Mesendoderm (in vitro differentiated cells): ENCODE data around the gene GNA15.

Experiments used
- DNase-seq: peaks from one replicate; pipeline ENCODE4 v3.0.0; 2013
- H2AK5ac ChIP-seq: 2 replicates; pipeline ENCODE4 v1.6.1; 2013; ENCODE audit warnings: low read length, inconsistent platforms
- H2BK120ac ChIP-seq: 2 replicates; pipeline ENCODE4 v1.6.1; 2013; ENCODE audit warnings: low read depth, mild to moderate bottlenecking, low read length, moderate library complexity, mixed read lengths
- H2BK15ac ChIP-seq: replicated peaks from 2 replicates; pipeline ENCODE4 v1.6.1; 2013; ENCODE audit warnings: low read depth, mild to moderate bottlenecking, moderate library complexity
- H2BK5ac ChIP-seq: 2 replicates; pipeline ENCODE4 v1.6.1; 2013; ENCODE audit warnings: low read length, inconsistent platforms
- H3K18ac ChIP-seq: 2 replicates; pipeline ENCODE4 v1.6.1; 2013; ENCODE audit warnings: mild to moderate bottlenecking, low read length, mixed read lengths
- H3K23ac ChIP-seq: one replicate; pipeline ENCODE4 v1.6.1; 2013; ENCODE audit warnings: low read length
- H3K27ac ChIP-seq: 2 replicates; pipeline ENCODE4 v1.5.1; 2013; ENCODE audit warnings: low read depth, mild to moderate bottlenecking, inconsistent platforms, low read length, moderate library complexity
- H3K27me3 ChIP-seq: 2 replicates; pipeline ENCODE4 v1.6.1; 2013; ENCODE audit warnings: low read length, control low read depth, mild to moderate bottlenecking, inconsistent platforms; ENCODE audit not compliant: insufficient read depth, poor library complexity
- H3K36me3 ChIP-seq: 2 replicates; pipeline ENCODE4 v1.6.1; 2013; ENCODE audit warnings: low read length, inconsistent platforms; ENCODE audit not compliant: control insufficient read depth, insufficient read depth
- H3K4ac ChIP-seq: one replicate; pipeline ENCODE4 v1.6.1; 2013; ENCODE audit warnings: low read depth, mild to moderate bottlenecking, low read length, moderate library complexity
- H3K4me1 ChIP-seq: 2 replicates; pipeline ENCODE4 v1.6.1; 2013; ENCODE audit warnings: low read depth, low read length, inconsistent platforms; ENCODE audit not compliant: control insufficient read depth
- H3K4me2 ChIP-seq: 2 replicates; pipeline ENCODE4 v1.6.1; 2013; ENCODE audit warnings: low read length
- H3K4me3 ChIP-seq: 2 replicates; pipeline ENCODE4 v1.5.1; 2013; ENCODE audit warnings: mild to moderate bottlenecking, low read length
- H3K56ac ChIP-seq: one replicate; pipeline ENCODE4 v1.6.1; 2013; ENCODE audit warnings: low read length
- H3K79me1 ChIP-seq: 2 replicates; pipeline ENCODE4 v1.6.1; 2013; ENCODE audit warnings: low read length, inconsistent platforms
- H3K79me2 ChIP-seq: 2 replicates; pipeline ENCODE4 v1.6.1; 2013; ENCODE audit warnings: mild to moderate bottlenecking, low read length; ENCODE audit not compliant: control insufficient read depth, insufficient read depth
- H3K9ac ChIP-seq: 2 replicates; pipeline ENCODE4 v1.6.1; 2013; ENCODE audit warnings: low read length, inconsistent platforms
- H4K5ac ChIP-seq: one replicate; pipeline ENCODE4 v1.6.1; 2013; ENCODE audit warnings: low read length
- H4K8ac ChIP-seq: one replicate; pipeline ENCODE4 v1.6.1; 2013; ENCODE audit warnings: low read depth, mild to moderate bottlenecking, control low read depth, low read length, moderate library complexity
- WGBS: extraction: QIAGEN DNeasy Blood & Tissue Kit; methylation state at CpG from one replicate; pipeline ENCODE4 v1.1.7; 2013; ENCODE audit warnings: low lambda C conversion rate, missing lambda C conversion rate; ENCODE audit not compliant: insufficient coverage; ENCODE audit errors: extremely low coverage; 5-methylcytosine and 5-hydroxymethylcytosine counted together

GNA15 gene

GRCh38 chr19:3157096-3157845 is 21.4 kb downstream of the GNA15 start:
- Histone ChIP-seq H3K79me1 (no peaks in the 10 kb centered on the region), H3K4me3 (no peak overlapping the region), H2BK5ac (no peak overlapping the region), H4K5ac (no peak overlapping the region), H2AK5ac (no peak overlapping the region), H3K36me3 (no peaks in the 10 kb centered on the region), H3K4me2 (no peak overlapping the region), H3K4me1 (no peaks in the 10 kb centered on the region), H3K9ac (no peak overlapping the region), H3K4ac (no peak overlapping the region), H2BK120ac (no peak overlapping the region), H3K79me2 (no peaks in the 10 kb centered on the region), H2BK15ac (no peak overlapping the region), H3K27me3 (no peaks in the 10 kb centered on the region), H3K18ac (no peak overlapping the region), H4K8ac (no peak overlapping the region), H3K56ac (no peak overlapping the region), H3K23ac (no peak overlapping the region), H3K27ac (no peak overlapping the region)
- DNase-seq: no peak
- no CpG with 5 or more reads among the region's 23 CpGs for WGBS

GRCh38 chr19:3159565-3159964 is 23.7 kb downstream of the GNA15 start:
- DNase-seq: no peak
- Histone ChIP-seq H3K79me1 (no peaks in the 10 kb centered on the region), H3K79me2 (no peaks in the 10 kb centered on the region)

DNA sequence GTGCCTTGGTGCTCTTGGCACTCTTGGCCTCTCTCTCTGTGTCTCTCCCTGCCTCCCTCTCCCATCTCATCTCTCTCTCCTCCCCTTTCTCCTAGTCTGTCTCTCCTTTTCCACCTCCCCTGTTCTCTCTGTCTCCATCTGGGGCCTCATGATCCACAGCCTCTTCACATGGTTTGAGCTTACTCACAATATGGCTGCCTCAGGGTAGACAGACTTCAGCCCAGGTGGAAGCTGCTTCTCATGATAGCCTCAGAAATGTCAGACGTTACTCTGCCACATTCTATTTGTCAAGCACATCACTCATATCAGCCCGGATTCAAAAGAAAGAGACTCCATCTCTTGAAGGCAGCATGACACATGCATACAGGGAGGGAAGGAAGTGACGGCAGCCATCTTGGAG is 24.4 kb downstream of the GNA15 start:
- Histone ChIP-seq H3K56ac (no peak overlapping the region), H2BK5ac (no peak overlapping the region), H3K27me3 (no peaks in the 10 kb centered on the region), H4K8ac (no peak overlapping the region), H3K23ac (no peak overlapping the region), H3K4me2 (no peak overlapping the region), H2BK120ac (no peak overlapping the region), H3K4ac (no peak overlapping the region), H3K4me3 (no peak overlapping the region), H2BK15ac (no peak overlapping the region), H3K79me2 (no peaks in the 10 kb centered on the region), H3K36me3 (no peaks in the 10 kb centered on the region), H4K5ac (no peak overlapping the region), H3K27ac (no peak overlapping the region), H3K4me1 (no peaks in the 10 kb centered on the region), H3K18ac (no peak overlapping the region), H3K79me1 (no peaks in the 10 kb centered on the region), H3K9ac (no peak overlapping the region), H2AK5ac (no peak overlapping the region)
- no peak for DNase-seq
- WGBS: no CpG with 5 or more reads among the region's 3 CpGs

More at GRCh38 chr19:3159565-3159964, 23.7 kb downstream of the GNA15 start:
- no peak overlapping the region for H3K4me3 ChIP-seq
- H2BK120ac ChIP-seq: no peak overlapping the region
- H3K4me1 ChIP-seq: no peaks in the 10 kb centered on the region
- no peak overlapping the region for H3K4me2 ChIP-seq
- no peaks in the 10 kb centered on the region for H3K27me3 ChIP-seq
- no peak overlapping the region for H3K9ac ChIP-seq
- H4K8ac ChIP-seq: no peak overlapping the region
- no peaks in the 10 kb centered on the region for H3K36me3 ChIP-seq
- H3K56ac ChIP-seq: no peak overlapping the region
- no peak overlapping the region for H3K18ac ChIP-seq
- no peak overlapping the region for H2BK5ac ChIP-seq
- H2BK15ac ChIP-seq: no peak overlapping the region
- no CpG with 5 or more reads among the region's 8 CpGs for WGBS
- no peak overlapping the region for H2AK5ac ChIP-seq
- no peak overlapping the region for H3K27ac ChIP-seq
- no peak overlapping the region for H3K4ac ChIP-seq
- H4K5ac ChIP-seq: no peak overlapping the region
- no peak overlapping the region for H3K23ac ChIP-seq

DNA sequence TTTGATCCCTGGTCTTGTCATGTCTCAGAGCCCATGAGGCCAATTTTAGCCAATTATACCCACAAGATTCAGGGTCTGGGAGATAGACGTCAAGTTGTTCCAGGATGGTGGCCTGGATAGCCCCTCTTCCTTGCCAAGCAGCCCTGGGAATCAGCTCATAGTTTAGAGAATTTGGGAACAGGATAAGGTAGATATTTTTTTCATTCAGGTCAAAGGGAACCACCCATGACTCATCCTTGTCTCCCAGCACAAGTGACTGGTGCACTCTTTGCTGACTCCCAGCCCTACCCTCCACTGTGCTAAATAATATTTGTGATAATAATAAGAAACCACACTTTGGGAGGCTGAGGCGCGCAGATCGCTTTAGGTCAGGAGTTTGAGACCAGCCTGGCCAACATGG is 25.6 kb downstream of the GNA15 start:
- H3K9ac ChIP-seq: no peak overlapping the region
- DNase-seq: no peak
- H3K79me1 ChIP-seq: no peaks in the 10 kb centered on the region
- no peak overlapping the region for H3K56ac ChIP-seq
- H4K5ac ChIP-seq: no peak overlapping the region
- no CpG with 5 or more reads among the region's 4 CpGs for WGBS
- H3K18ac ChIP-seq: no peak overlapping the region
- H2BK120ac ChIP-seq: no peak overlapping the region
- H3K4me3 ChIP-seq: no peak overlapping the region
- H3K23ac ChIP-seq: no peak overlapping the region
- H3K79me2 ChIP-seq: no peaks in the 10 kb centered on the region
- H4K8ac ChIP-seq: no peak overlapping the region
- H3K27ac ChIP-seq: no peak overlapping the region
- no peak overlapping the region for H3K4me2 ChIP-seq
- no peaks in the 10 kb centered on the region for H3K4me1 ChIP-seq
- H3K36me3 ChIP-seq: no peaks in the 10 kb centered on the region
- H2BK15ac ChIP-seq: no peak overlapping the region
- H2AK5ac ChIP-seq: no peak overlapping the region
- no peak overlapping the region for H3K4ac ChIP-seq
- H2BK5ac ChIP-seq: no peak overlapping the region
- H3K27me3 ChIP-seq: no peaks in the 10 kb centered on the region

- Histone ChIP-seq H3K18ac (no peak overlapping the region), H3K23ac (no peak overlapping the region), H3K4me3 (no peak overlapping the region), H3K27ac (no peak overlapping the region), H4K8ac (no peak overlapping the region), H3K79me1 (no peaks in the 10 kb centered on the region), H3K4ac (no peak overlapping the region), H3K4me2 (no peak overlapping the region), H2BK5ac (no peak overlapping the region), H2BK15ac (no peak overlapping the region), H4K5ac (no peak overlapping the region), H3K27me3 (no peaks in the 10 kb centered on the region), H3K36me3 (no peaks in the 10 kb centered on the region), H3K4me1 (no peaks in the 10 kb centered on the region), H3K9ac (no peak overlapping the region), H2BK120ac (no peak overlapping the region), H2AK5ac (no peak overlapping the region), H3K79me2 (no peaks in the 10 kb centered on the region), H3K56ac (no peak overlapping the region)
- peak; percentile 51 for DNase-seq
- no CpG with 5 or more reads among the region's 38 CpGs for WGBS
These were observed 26.8 kb downstream of the GNA15 start for GRCh38 chr19:3162418-3163229.
